Left kidney (tissue), 8 donors: Measurements from ENCODE around the gene EIF4H. TPM values are rescaled to one million over a fixed set of nuclear protein-coding genes. Genes with fewer than 3 reads are reported as not detected.
"Not testable (repeated sequence)": the region's sequence is repeated elsewhere in the genome, so short reads cannot be mapped to it uniquely, and the experiment has no call there.

ENCODE experiments used
- DNase-seq: peaks from one replicate; pipeline ENCODE4 v3.0.0-alpha.2; 2013
- long read RNA-seq, 8 donors: transcript quantifications; one replicate each; lab custom pipeline, GENCODE V29; 2026
- polyA plus RNA-seq: library from polyadenylated mRNA; unstranded; fragments of 120-200 nt; gene quantifications from one replicate; pipeline ENCODE4 v1.2.1, GENCODE V29; 2013; ENCODE audit not compliant: insufficient read length

EIF4H gene
- 294 TPM for polyA plus RNA-seq
- long read RNA-seq, donor 1, transcript EIF4H-202 (6 exons, 2,503 nt), result major isoform, 88 of 135 reads
- long read RNA-seq, donor 1, partial matches to known transcripts, result 41 of 135 reads
- long read RNA-seq, donor 1, other reads (novel, unspliced or antisense), result 5 of 135 reads
- long read RNA-seq, donor 2, transcript EIF4H-202 (6 exons, 2,503 nt), result major isoform, 92 of 141 reads
- long read RNA-seq, donor 2, partial matches to known transcripts, result 35 of 141 reads
- long read RNA-seq, donor 2, other reads (novel, unspliced or antisense), result 12 of 141 reads
- long read RNA-seq, donor 3, transcript EIF4H-202 (6 exons, 2,503 nt), result major isoform, 75 of 120 reads
- long read RNA-seq, donor 3, partial matches to known transcripts, result 41 of 120 reads
- long read RNA-seq, donor 3, other reads (novel, unspliced or antisense), result 0 of 120 reads
- long read RNA-seq, donor 4, transcript EIF4H-202 (6 exons, 2,503 nt), result major isoform, 6 of 7 reads
- long read RNA-seq, donor 4, partial matches to known transcripts, result 0 of 7 reads
- long read RNA-seq, donor 4, other reads (novel, unspliced or antisense), result 0 of 7 reads
- long read RNA-seq, donor 5, transcript EIF4H-202 (6 exons, 2,503 nt), result major isoform, 113 of 390 reads
- long read RNA-seq, donor 5, partial matches to known transcripts, result 263 of 390 reads
- long read RNA-seq, donor 5, other reads (novel, unspliced or antisense), result 6 of 390 reads
- long read RNA-seq, donor 6, transcript EIF4H-202 (6 exons, 2,503 nt), result major isoform, 79 of 271 reads
- long read RNA-seq, donor 6, partial matches to known transcripts, result 191 of 271 reads
- long read RNA-seq, donor 6, other reads (novel, unspliced or antisense), result 0 of 271 reads
- long read RNA-seq, donor 7, transcript EIF4H-202 (6 exons, 2,503 nt), result major isoform, 137 of 314 reads
- long read RNA-seq, donor 7, partial matches to known transcripts, result 173 of 314 reads
- long read RNA-seq, donor 7, other reads (novel, unspliced or antisense), result 0 of 314 reads
- long read RNA-seq, donor 8, transcript EIF4H-202 (6 exons, 2,503 nt), result major isoform, 59 of 134 reads
- long read RNA-seq, donor 8, partial matches to known transcripts, result 72 of 134 reads
- long read RNA-seq, donor 8, other reads (novel, unspliced or antisense), result 0 of 134 reads

DNA sequence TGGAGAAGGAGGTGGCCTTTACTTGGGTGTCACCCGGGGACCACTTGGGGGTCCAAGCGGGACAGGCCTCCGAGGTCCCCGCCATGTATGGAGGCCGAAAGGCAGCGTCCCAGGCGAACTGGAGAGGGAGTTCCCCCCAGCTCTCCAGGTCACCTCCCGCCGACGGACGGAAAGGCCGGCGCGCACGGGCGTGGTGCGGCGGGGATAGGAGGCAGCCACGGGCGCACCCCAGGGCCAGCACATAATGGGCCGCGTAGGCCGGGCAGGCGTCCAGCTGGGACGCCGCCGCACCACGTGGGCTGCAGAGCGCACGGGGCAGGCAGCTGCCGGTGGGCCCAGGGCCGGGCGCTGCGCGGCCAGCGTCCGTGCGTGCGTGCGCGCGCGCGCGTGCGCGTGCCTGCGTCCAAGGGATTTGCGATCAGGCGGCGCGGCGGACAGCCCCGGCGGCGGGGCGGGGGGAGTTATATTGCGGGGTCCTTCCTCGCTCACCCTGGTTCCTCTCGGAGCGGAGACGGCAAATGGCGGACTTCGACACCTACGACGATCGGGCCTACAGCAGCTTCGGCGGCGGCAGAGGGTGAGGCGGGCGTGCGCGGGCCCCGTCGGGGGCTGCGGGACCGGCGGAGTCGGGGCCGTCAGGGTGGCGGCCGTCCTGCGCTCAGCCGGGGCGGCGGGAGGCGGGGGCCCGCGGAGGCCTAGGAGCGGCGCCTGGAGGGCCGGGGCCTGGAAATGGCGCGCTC lies at the start of gene EIF4H:
TSS of gene EIF4H (plus strand) at position 491 of the 740 bp plus-strand sequence. CDS start at position 519, 28 bp downstream.
- DNase-seq, result peak; percentile 92

DNA sequence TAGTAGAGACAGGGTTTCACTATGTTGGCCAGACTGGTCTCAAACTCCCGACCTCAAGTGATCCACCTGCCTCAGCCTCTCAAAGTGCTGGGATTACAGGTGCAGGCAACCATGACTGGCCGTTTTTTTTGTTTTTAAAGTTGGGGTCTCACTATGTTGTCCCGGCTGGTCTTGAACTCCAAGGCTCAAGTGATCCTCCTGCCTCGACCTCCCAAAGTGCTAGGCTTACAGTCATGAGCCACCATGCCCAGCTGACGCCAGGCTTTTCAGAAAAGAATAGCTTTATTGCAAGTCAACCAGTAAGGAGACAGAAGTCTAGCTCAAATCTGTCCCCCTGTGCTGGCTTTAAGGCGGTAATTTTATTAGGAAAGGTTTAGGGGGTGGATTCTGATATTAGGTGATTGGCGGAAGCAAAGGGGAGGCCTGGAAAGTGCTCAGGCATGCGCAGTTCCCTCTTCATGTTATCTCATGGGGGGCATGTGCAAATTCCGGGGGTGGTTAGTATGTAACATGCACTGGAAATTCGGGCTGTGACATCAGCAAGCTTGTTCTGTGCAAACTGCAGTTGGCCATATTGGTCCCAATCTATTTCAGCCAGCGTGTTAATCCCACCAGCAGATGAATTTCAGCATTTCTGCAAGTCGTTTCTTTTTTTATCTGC lies 47.8 kb upstream of the EIF4H start:
- DNase-seq, result no peak

DNA sequence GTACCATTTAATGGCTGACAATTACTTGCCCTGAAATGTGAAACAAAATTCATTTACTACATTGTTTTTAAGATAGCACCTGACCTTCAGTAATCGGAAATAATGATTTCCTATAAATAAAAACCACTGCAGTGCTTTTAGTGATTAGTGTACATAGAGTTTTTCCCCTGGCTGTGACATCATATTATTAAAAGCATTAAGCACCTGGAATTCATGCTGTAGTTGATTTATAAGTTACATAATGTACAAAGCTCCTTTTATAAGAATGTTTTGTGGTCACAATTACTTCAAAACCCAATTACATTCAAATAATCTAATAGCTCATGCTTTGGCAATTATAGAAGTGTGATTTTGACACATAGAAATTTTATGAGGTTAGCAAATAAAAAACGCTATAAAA lies 44.3 kb upstream of the EIF4H start:
- DNase-seq, result no peak

DNA sequence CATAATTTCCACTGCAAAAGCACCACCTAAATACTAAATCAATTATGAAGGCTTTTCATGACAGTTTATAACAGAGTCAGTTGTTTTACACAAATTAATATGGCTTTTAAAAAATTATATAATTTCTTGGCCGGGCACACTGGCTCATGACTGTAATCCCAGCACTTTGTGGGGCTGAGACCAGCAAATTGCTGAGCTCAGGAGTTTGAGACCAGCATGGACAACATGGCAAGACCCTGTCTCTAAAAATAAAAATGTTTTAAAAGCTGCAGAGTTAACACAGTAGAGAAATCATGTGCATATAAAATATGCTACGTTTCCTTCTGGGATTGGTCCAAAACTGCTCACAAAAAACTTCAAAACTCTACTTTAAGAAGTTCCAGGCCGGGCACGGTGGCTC lies 43.6 kb upstream of the EIF4H start:
- no peak for DNase-seq

DNA sequence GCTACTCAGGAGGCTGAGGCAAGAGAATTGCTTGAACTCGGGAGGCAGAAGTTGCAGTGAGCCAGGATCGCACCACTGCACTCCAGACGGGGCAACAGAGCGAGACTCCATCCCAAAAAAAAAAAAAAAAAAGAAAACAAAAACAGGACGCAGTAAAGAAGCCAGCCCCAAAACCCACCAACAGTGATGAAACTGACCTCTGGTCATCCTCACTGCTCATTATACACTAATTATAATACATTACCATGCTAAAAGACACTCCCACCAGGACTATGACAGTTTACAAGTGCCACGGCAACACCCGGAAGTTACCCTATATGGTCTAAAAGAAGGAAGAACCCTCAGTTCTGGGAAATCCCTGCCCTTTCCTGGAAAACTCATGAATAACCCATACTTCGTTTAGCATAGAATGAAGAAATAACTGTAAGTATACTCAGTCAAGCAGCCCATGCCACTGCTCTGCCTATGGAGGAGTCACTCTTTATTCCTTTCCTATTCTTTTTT lies 40.0 kb upstream of the EIF4H start:
- no peak for DNase-seq

DNA sequence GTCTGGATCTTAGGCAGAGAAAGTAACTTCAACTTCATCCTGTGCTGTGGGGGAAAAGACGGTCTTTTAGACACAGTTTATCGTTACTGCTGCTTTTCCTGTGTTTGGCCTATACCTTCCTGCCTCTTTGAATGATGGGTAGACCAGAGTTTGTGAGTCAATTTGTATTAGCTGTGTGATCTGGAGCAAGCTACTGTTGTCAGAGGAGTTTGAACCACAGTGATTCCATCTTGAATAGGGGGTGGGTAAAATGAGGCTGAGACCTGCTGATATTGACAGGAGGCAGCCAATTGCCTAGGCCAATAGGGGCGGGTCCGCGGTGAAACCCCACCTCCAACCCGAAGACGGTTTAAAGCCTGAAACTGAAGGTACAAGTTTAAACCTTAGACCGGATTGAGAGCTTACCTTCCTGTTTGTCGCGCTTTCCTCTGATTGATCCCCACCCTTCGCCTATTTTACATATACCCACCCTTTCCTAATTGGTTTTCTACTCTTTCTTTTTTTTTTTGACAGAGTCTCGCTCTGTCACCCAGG lies 35.8 kb upstream of the EIF4H start:
- no peak for DNase-seq

DNA sequence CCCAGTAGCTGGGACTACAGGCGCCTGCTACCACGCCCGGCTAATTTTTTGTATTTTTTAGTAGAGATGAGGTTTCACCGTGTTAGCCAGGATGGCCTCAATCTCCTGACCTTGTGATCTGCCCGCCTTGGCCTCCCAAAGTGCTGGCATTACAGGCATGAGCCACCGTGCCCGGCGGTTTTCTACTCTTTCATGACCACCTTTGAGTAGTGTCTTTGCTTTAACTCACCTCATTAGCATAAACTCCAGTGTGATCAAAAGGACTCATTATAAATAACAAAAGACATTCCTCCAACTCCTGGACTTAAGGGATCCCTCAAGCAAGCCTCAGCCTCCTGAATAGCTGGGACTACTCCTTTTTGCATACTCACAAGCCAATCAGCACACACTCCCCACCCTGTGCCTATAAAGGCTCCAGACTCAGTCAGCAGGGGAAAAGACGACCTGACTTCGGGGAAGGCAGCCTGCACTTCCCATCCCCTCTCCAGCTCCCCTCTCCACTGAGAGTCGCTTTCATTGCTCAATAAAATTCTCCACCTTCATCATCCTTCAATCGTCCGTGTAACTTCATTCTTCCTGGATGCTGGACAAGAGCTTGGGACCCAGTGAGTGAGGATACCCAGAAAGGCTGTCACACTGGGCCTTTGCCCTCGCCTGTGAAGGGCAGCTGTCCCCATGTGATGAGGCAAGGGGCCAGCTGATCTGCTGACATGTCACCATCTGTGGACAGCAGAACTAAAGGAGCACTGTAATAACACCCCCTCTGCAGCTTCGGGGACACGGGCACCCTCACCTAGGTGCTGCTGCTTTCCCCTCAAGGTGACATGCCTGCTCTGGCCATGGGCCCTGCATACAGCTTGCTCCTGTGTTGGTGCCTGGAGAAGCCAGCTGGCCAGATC lies 35.0 kb upstream of the EIF4H start:
- DNase-seq, result no peak

DNA sequence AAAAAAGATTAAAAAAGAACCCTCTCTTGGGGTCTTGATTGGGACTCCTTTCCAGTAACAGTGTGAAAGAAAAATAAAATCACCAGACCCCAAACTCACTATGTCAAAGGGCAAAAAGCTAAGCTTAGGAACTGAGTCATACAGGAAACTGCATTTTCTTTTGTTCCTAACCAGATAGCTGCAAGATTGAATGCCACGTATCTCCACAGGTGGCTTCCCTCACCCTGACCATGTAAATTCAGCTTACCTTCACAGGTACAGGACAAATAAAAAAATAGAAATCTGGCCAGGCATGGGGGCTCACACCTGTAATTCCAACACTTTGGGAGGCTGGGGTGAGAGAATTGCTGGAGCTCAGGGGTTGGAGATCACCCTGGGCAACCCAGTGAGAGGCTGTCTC lies 32.5 kb upstream of the EIF4H start:
- no peak for DNase-seq

DNA sequence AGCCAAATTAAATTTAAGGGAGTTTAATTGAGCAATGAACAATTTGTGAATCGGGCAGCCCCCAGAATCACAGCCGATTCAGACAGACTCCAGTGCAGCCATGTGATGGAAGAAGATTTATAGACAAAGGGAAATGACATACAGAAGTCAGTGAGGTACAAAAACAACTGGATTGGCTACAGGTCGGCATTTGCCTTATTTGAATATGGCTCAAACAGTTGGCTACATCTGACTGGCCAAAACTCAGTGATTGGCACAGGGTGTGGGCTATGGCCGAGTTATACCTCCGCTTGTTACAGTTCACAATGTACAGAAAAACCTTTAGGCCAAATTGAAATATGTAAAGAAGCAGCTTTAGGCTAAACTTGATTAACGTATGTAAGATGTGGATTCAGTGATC lies 30.8 kb upstream of the EIF4H start:
- no peak for DNase-seq

DNA sequence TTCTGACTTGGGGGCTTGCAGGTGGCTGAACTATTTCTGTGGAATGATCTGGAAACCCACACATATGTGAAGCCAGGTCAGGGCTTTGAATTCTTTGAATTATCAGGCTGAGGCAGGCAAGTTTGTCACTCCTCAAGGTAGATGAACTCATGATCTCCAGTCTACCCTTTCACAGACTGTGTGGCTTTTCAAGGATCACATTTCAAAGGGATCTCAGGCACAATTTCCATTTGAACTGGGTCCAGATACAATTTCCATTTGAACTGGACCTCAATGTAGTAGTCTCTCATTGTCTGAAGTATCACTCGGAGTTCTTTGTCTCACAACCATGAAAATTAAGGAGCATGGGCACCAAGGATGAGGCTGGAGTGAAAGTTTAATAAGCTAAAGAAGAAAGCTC lies 25.7 kb upstream of the EIF4H start:
- DNase-seq, result no peak

DNA sequence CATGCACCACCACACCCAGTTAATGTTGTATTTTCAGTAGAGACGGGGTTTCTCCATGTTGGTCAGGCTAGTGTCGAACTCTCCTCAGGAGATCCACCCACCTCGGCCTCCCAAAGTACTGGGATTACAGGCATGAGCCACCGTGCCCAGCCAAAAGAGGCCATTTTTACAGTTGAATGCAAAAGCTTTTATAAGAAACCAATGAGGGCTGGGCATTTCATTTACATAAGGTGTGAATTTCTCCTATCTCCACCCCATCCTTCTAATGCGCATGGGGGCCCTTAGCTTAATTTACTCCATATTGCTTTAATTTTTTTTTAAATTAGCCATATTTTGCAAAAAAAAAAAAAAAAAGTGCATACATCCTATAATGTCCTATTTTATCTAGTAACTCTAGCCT lies 25.1 kb upstream of the EIF4H start:
- no peak for DNase-seq

DNA sequence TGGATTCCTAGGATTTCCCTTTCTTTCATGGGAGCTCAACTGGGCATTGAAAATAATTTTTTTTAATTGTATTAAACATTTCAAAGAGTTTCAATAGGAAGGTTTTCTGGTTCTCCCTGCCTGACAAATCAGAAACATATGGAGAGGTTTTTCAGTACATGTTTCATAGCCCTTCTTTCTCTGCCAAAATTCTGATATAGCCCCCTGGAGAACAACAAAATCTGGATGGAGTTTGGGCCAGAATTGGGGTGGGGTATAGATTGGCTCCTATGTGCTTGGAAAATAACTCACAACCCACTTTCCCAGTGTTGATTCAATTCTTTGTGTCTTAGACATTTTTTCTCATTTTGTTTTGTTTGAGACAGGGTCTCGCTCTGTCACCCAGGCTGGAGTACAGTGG lies 24.6 kb upstream of the EIF4H start:
- no peak for DNase-seq

DNA sequence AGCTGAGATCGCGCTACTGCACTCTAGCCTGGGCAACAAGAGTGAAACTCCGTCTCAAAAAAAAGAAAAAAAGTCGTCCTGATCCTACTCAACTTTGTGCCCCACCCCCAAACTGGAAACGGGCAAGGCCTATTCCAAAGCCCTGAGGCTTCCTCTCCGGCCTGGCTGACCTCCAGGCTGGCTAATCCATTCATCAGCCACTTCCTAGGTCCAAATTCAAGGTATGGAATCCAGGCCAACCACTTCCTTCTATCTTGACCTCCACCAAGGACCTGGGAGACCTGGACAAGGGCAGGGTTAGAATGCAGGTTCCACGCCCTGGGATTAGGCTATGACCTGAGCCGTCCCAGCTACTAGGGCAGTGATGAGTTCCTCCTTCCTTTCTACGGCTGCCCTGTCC lies 20.4 kb upstream of the EIF4H start:
- DNase-seq, result no peak

DNA sequence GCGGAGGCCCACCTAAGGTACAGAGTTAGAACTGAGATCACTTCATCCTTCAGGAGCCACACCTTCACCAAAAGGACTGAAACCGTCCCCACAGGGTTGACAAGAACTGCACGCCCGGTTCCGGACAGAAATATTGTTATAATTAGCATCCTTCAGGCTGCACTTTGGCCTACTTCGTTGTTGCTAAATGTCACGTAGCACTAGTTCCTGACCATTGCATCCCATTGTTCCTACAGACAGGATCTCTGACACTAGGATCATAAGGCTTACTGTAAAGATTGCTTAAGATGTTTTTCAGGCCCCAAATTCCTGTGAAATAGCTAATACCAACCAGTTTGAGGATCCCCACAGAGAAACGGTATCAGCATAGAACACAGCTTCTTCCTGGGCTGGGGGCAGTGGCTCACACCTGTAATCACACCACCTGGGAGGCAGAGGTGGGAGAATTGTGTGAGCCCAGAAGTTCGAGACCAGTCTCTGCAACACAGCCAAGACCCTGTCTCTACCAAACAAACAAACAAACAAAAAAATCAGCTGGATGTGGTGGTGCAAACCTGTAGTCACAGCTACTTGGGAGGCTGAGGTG lies 18.3 kb upstream of the EIF4H start:
- DNase-seq, result no peak

DNA sequence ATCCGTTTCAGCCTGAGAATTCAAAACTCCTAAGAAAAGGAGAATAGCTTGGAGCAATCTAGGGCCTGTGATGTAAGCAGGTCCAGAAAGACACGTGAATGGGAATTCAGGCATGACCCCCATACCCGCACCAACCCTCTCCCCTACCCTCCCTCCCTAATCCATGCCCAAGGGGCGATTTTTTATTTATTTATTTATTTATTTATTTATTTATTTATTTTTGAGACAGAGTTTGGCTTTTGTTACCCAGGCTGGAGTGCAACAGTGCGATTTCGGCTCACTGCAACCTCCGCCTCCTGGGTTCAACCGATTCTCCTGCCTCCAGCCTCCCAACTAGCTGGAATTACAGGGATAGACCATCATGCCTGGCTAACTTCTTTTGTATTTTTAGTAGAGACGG lies 16.6 kb upstream of the EIF4H start:
- no peak for DNase-seq

DNA sequence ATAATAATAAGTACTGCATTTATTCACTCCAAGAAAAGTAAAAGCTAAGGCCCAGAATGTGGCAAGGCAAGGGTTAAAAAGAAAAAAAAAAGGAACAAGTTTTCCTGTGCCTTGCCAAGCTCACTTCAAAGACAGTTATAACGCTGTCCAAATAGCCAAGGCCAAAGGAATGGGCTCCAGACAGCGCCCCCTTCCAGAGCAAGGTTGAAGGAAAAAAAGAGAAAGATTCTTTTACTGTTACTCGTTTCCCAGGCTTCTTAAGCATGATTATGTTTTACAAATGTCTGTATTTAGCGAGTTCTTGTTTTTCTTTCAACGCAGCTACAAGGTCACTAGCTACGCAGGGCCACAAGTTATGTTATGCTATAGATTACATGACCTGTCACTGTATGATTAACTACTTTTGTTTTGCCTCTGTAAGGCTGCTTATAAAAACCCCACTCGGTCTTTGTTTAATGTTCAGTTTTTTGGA lies 9.1 kb upstream of the EIF4H start:
- no peak for DNase-seq

DNA sequence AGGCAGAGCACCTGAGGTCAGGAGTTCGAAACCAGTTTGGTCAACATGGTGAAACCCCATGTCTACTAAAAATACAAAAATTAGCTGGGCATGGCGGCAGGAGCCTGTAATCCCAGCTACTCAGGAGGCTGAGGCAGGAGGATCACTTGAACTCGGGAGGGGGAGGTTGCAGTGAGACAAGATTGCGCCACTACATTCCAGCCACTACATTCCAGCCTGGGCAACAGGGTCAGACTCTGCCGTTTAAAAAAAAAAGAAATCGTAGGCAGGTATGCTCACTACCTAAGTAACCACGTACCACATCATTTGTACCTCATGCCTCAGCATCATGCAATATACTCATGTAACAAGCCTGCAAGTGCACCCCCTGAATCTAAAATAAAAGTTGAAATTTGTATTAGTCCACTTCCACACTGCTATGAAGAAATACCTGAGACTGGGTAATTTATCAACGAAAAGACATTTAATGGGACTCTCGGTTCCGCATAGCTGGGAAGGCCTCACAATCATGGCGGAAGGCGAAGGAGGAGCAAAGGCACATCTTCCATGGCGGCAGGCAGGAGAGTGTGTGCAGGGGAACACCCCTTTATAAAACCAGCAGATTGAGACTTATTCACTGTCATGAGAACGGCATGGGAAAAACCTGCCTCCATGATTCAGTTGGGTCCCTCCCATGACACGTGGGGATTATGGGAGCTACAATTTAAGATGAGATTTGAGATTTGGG lies 8.1 kb upstream of the EIF4H start:
- DNase-seq, result no peak

DNA sequence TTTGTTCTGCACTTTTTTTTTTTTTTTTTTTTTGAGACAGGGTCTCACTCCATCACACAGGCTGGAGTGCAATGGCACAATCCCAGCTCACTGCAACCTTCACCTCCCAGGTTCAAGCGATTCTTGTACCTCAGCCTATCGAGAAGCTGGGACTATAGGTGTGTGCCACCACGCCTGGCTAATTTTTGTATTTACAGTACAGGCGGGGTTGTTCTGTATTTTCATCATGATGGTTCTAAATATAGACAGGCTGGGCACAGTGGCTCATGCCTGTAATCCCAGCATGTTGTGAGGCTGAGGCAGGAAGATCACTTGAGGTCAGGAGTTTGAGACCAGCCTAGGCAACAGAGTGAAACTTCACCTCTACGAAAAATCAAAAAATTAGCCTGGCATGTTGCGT lies 6.8 kb upstream of the EIF4H start:
- DNase-seq, result not testable (repeated sequence)

DNA sequence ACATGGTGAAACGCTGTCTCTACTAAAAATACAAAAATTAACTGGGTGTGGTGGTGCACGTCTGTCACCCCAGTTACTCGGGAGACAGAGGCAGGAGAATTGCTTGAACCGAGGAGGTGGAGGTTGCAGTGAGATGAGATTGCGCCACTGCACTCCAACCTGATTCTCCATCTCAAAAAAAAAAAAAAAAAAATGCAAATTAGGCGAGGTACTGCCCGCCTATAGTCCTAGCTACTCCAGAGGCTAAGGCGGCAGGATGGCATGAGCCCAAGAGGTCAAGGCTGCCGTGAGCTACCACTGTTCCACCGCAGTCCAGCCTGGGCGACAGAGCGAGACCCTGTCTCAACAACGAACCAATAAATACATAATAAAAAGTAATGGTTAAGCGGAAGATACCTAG lies 1.1 kb upstream of the EIF4H start:
- no peak for DNase-seq
